Measurements from ENCODE around the gene FBXL13.
"Not testable (repeated sequence)": the region's sequence is repeated elsewhere in the genome, so short reads cannot be mapped to it uniquely, and the experiment has no call there.

Gene FBXL13

GRCh38 chr7:102842284-102842683 lies 232.3 kb downstream of the FBXL13 start:
- no peak for DNase-seq

GRCh38 chr7:102841290-102841689 lies 233.3 kb downstream of the FBXL13 start:
- no peak for DNase-seq

- no peak for DNase-seq
These were observed 234.2 kb downstream of the FBXL13 start for GRCh38 chr7:102840404-102840803.

- not testable (repeated sequence) for DNase-seq
These were observed 236.0 kb downstream of the FBXL13 start for GRCh38 chr7:102838572-102839101.

- no peak for DNase-seq
These were observed 236.8 kb downstream of the FBXL13 start for GRCh38 chr7:102837802-102838201.

- DNase-seq, result no peak
These were observed 237.6 kb downstream of the FBXL13 start for GRCh38 chr7:102836977-102837376.

GRCh38 chr7:102836191-102836919 lies 238.2 kb downstream of the FBXL13 start:
- no peak for DNase-seq

- peak; percentile 9 for DNase-seq
These were observed 239.6 kb downstream of the FBXL13 start for GRCh38 chr7:102834999-102835398.

GRCh38 chr7:102834466-102834865 lies 240.1 kb downstream of the FBXL13 start:
- DNase-seq, result no peak

GRCh38 chr7:102833343-102833742 lies 241.3 kb downstream of the FBXL13 start:
- no peak for DNase-seq

- no peak for DNase-seq
These were observed 241.9 kb downstream of the FBXL13 start for GRCh38 chr7:102832674-102833073.

GRCh38 chr7:102830197-102830596 lies 244.4 kb downstream of the FBXL13 start:
- DNase-seq, result no peak

GRCh38 chr7:102829075-102829474 lies 245.5 kb downstream of the FBXL13 start:
- DNase-seq, result no peak

GRCh38 chr7:102828286-102828685 lies 246.3 kb downstream of the FBXL13 start:
- DNase-seq, result no peak

GRCh38 chr7:102823390-102824119 lies 251.0 kb downstream of the FBXL13 start:
- DNase-seq, result no peak

- DNase-seq, result no peak
These were observed 252.4 kb downstream of the FBXL13 start for GRCh38 chr7:102821994-102822747.

- DNase-seq, result no peak
These were observed 255.4 kb downstream of the FBXL13 start for GRCh38 chr7:102819151-102819550.

GRCh38 chr7:102817616-102818573 lies 256.7 kb downstream of the FBXL13 start:
- no peak for DNase-seq

- no peak for DNase-seq
These were observed 260.5 kb downstream of the FBXL13 start for GRCh38 chr7:102814025-102814471.

GRCh38 chr7:102813191-102814024 lies 261.2 kb downstream of the FBXL13 start:
- DNase-seq, result no peak

Data from DMS53 (cell line).